Astrocyte (in vitro differentiated cells and primary cell): ENCODE measurements around the gene GNGT1. TPM values are rescaled to one million over a fixed set of nuclear protein-coding genes. Genes with fewer than 3 reads are reported as not detected.
A peak's percentile ranks its signal among the peaks of the same experiment; 100 is the strongest.

Experiments used
- DNase-seq: peaks from one replicate; pipeline ENCODE4 v3.0.0-alpha.2; 2010; ENCODE audit warnings: low read depth
- FAIRE-seq: peaks from 2 replicates; lab custom pipeline; 2011; peaks lifted over from hg19 to GRCh38; lab: Jason Lieb, UNC
- H2AFZ ChIP-seq: 2 replicates; pipeline ENCODE4 v1.6.0; 2012; ENCODE audit warnings: low read depth, low read length, inconsistent platforms
- H3K27ac ChIP-seq: 2 replicates; pipeline ENCODE4 v1.5.1; 2011; ENCODE audit warnings: low read depth, low read length, inconsistent platforms
- H3K27me3 ChIP-seq: 2 replicates; pipeline ENCODE4 v1.6.0; 2011; ENCODE audit warnings: low read length, inconsistent platforms; ENCODE audit not compliant: insufficient read depth
- H3K36me3 ChIP-seq: 2 replicates; pipeline ENCODE4 v1.5.1; 2011; ENCODE audit warnings: low read length, inconsistent platforms; ENCODE audit not compliant: insufficient read depth
- H3K4me1 ChIP-seq: 2 replicates; pipeline ENCODE4 v1.5.1; 2011; ENCODE audit warnings: low read length, inconsistent platforms; ENCODE audit not compliant: insufficient read depth
- H3K4me2 ChIP-seq: 2 replicates; pipeline ENCODE4 v1.6.0; 2012; ENCODE audit warnings: low read length, inconsistent platforms
- H3K4me3 ChIP-seq: 2 replicates; pipeline ENCODE4 v1.5.1; 2011; ENCODE audit warnings: low read depth, mild to moderate bottlenecking, low read length, inconsistent platforms; ENCODE audit not compliant: insufficient read depth
- H3K79me2 ChIP-seq: 2 replicates; pipeline ENCODE4 v1.6.0; 2012; ENCODE audit warnings: mild to moderate bottlenecking, low read length, inconsistent platforms; ENCODE audit not compliant: insufficient read depth
- H3K9ac ChIP-seq: 2 replicates; pipeline ENCODE4 v1.6.0; 2012; ENCODE audit warnings: mild to moderate bottlenecking, low read length, inconsistent platforms
- H3K9me3 ChIP-seq: 2 replicates; pipeline ENCODE4 v1.5.1; 2012; ENCODE audit warnings: low read depth, mild to moderate bottlenecking, low read length, inconsistent platforms; ENCODE audit not compliant: insufficient read depth
- H4K20me1 ChIP-seq: 2 replicates; pipeline ENCODE4 v1.6.0; 2012; ENCODE audit warnings: low read length, inconsistent platforms; ENCODE audit not compliant: insufficient read depth
- H3K27ac Mint-ChIP-seq: one replicate; pipeline ENCODE4 v1.8.0; 2021; ENCODE audit warnings: mild to moderate bottlenecking, mixed read lengths; ENCODE audit not compliant: unreplicated experiment
- H3K27me3 Mint-ChIP-seq: one replicate; pipeline ENCODE4 v1.8.0; 2021; ENCODE audit warnings: low read depth, mixed read lengths; ENCODE audit not compliant: unreplicated experiment
- H3K36me3 Mint-ChIP-seq: one replicate; pipeline ENCODE4 v1.8.0; 2021; ENCODE audit warnings: low read depth, mixed read lengths; ENCODE audit not compliant: unreplicated experiment
- H3K4me1 Mint-ChIP-seq: one replicate; pipeline ENCODE4 v1.8.0; 2021; ENCODE audit warnings: low read depth, mixed read lengths; ENCODE audit not compliant: unreplicated experiment
- H3K4me3 Mint-ChIP-seq: one replicate; pipeline ENCODE4 v1.8.0; 2021; ENCODE audit warnings: mild to moderate bottlenecking, moderate library complexity, mixed read lengths; ENCODE audit not compliant: unreplicated experiment
- H3K9me3 Mint-ChIP-seq: one replicate; pipeline ENCODE4 v1.8.0; 2021; ENCODE audit warnings: mild to moderate bottlenecking, mixed read lengths; ENCODE audit not compliant: unreplicated experiment
- EZH2 ChIP-seq: IDR thresholded peaks from 2 replicates; pipeline ENCODE4 v1.6.1; 2012; ENCODE audit warnings: mild to moderate bottlenecking, low read length, inconsistent platforms; ENCODE audit not compliant: insufficient read depth
- total RNA-seq: library from RNA; stranded (reverse); gene quantifications from 2 replicates; pipeline ENCODE4 v1.2.1, GENCODE V29; 2021
- TF ChIP-seq, protein P1 (sequence below): IDR thresholded peaks from 2 replicates; pipeline ENCODE4 v1.5.1; 2011; ENCODE audit warnings: low read depth, mild to moderate bottlenecking, inconsistent platforms, low read length, moderate library complexity; ENCODE audit not compliant: insufficient read depth

GNGT1 gene
- total RNA-seq, 1 donor from 2014 or later = not detected

DNA sequence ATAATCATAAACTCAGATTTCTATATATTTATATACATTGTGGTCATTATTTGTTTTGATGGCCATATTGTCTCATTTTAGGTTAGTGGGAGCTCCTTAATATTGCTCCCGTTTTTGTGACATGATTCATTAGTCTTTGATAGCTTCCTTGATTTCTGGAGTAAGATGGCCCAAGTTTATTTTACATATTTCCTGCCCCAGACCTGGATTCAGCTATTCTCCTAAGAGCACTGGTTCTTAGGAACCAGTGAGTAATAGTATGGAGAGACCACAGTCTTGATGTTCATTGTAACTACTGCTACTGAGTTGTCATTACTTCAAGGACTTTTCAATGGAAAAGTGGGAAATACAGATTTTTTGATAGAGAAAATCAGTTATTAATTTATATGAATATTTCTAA lies 21.8 kb upstream of the GNGT1 start:
- H3K4me3 Mint-ChIP-seq = no peak overlapping the region
- no peaks in the 10 kb centered on the region for H3K9me3 ChIP-seq
- no peaks in the 10 kb centered on the region for H4K20me1 ChIP-seq
- H2AFZ ChIP-seq = no peak overlapping the region
- no peaks in the 10 kb centered on the region for H3K79me2 ChIP-seq
- FAIRE-seq = no peak
- H3K27ac ChIP-seq = no peak overlapping the region
- H3K4me1 ChIP-seq = peaks cover under 1% of the 10 kb centered on the region
- H3K27me3 Mint-ChIP-seq = no peaks in the 10 kb centered on the region
- peaks cover 19% of the 10 kb centered on the region for H3K4me1 Mint-ChIP-seq
- H3K4me2 ChIP-seq = no peak overlapping the region
- no peak overlapping the region for H3K27ac Mint-ChIP-seq
- no peaks in the 10 kb centered on the region for H3K27me3 ChIP-seq
- no peaks in the 10 kb centered on the region for H3K36me3 Mint-ChIP-seq
- no peak for DNase-seq
- H3K4me3 ChIP-seq = no peak overlapping the region
- H3K36me3 ChIP-seq = no peaks in the 10 kb centered on the region
- H3K9ac ChIP-seq = no peak overlapping the region
- peaks cover 2% of the 10 kb centered on the region for H3K9me3 Mint-ChIP-seq
- TF ChIP-seq EZH2 = no peak
- TF ChIP-seq, protein P1, sequence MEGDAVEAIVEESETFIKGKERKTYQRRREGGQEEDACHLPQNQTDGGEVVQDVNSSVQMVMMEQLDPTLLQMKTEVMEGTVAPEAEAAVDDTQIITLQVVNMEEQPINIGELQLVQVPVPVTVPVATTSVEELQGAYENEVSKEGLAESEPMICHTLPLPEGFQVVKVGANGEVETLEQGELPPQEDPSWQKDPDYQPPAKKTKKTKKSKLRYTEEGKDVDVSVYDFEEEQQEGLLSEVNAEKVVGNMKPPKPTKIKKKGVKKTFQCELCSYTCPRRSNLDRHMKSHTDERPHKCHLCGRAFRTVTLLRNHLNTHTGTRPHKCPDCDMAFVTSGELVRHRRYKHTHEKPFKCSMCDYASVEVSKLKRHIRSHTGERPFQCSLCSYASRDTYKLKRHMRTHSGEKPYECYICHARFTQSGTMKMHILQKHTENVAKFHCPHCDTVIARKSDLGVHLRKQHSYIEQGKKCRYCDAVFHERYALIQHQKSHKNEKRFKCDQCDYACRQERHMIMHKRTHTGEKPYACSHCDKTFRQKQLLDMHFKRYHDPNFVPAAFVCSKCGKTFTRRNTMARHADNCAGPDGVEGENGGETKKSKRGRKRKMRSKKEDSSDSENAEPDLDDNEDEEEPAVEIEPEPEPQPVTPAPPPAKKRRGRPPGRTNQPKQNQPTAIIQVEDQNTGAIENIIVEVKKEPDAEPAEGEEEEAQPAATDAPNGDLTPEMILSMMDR = no peak

- no peak overlapping the region for H2AFZ ChIP-seq
- H3K4me1 ChIP-seq = peaks cover 4% of the 10 kb centered on the region
- H3K4me2 ChIP-seq = peak overlapping the region; percentile 99
- FAIRE-seq = no peak
- DNase-seq = peak; percentile 74
- H3K36me3 Mint-ChIP-seq = no peaks in the 10 kb centered on the region
- H3K27ac Mint-ChIP-seq = no peak overlapping the region
- no peaks in the 10 kb centered on the region for H3K9me3 ChIP-seq
- no peaks in the 10 kb centered on the region for H3K36me3 ChIP-seq
- peak overlapping the region; percentile 89 for H3K4me3 Mint-ChIP-seq
- H4K20me1 ChIP-seq = no peaks in the 10 kb centered on the region
- H3K4me1 Mint-ChIP-seq = peaks cover 8% of the 10 kb centered on the region
- no peaks in the 10 kb centered on the region for H3K79me2 ChIP-seq
- TF ChIP-seq, protein P1 = no peak
- no peak for TF ChIP-seq EZH2
- H3K27ac ChIP-seq = peak overlapping the region; percentile 60
- no peaks in the 10 kb centered on the region for H3K27me3 Mint-ChIP-seq
- peak overlapping the region; percentile 88 for H3K9ac ChIP-seq
- no peaks in the 10 kb centered on the region for H3K9me3 Mint-ChIP-seq
- peak overlapping the region; percentile 93 for H3K4me3 ChIP-seq
- H3K27me3 ChIP-seq = no peaks in the 10 kb centered on the region
Observed at GRCh38 chr7:93889261-93889660, 17.1 kb upstream of the GNGT1 start.

GRCh38 chr7:93890041-93890463 lies 16.3 kb upstream of the GNGT1 start:
- FAIRE-seq (no peak), DNase-seq (peak; percentile 62)
- Mint-ChIP-seq H3K4me1 (peaks cover 12% of the 10 kb centered on the region), H3K27me3 (no peaks in the 10 kb centered on the region), H3K4me3 (peak overlapping the region; percentile 89), H3K27ac (peak overlapping the region; percentile 19), H3K9me3 (no peaks in the 10 kb centered on the region), H3K36me3 (no peaks in the 10 kb centered on the region)
- no peak for TF ChIP-seq EZH2
- TF ChIP-seq, protein P1 = no peak
- Histone ChIP-seq H3K27me3 (no peaks in the 10 kb centered on the region), H3K9ac (peak overlapping the region; percentile 88), H3K79me2 (no peaks in the 10 kb centered on the region), H4K20me1 (no peaks in the 10 kb centered on the region), H3K4me3 (peak overlapping the region; percentile 93), H3K36me3 (no peaks in the 10 kb centered on the region), H3K4me2 (peak overlapping the region; percentile 99), H3K9me3 (no peaks in the 10 kb centered on the region), H3K4me1 (peaks cover 8% of the 10 kb centered on the region), H3K27ac (peak overlapping the region; percentile 60), H2AFZ (peak overlapping the region; percentile 93)
